Activated CD8-positive, alpha-beta T cell treated with anti-CD3 and anti-CD28 coated beads, Interleukin-2, amount 10 ng/mL, durations not matched to agents 7 days and 5 days (primary cell): ENCODE measurements around the gene RNF39. TPM values are rescaled to one million over a fixed set of nuclear protein-coding genes. Genes with fewer than 3 reads are reported as not detected.
A peak's percentile ranks its signal among the peaks of the same experiment; 100 is the strongest.
"Not testable (repeated sequence)": the region's sequence is repeated elsewhere in the genome, so short reads cannot be mapped to it uniquely, and the experiment has no call there.

Experiments
- ATAC-seq: fragments of 150-1000 bp; cut with Tn5 transposase; one replicate; pipeline ENCODE4 v1.10.0; 2021; ENCODE audit warnings: moderate library complexity
- CTCF ChIA-PET: fragments of 350-600 bp; sonication (Branson Sonifier 250); formaldehyde crosslinking; loops from one replicate; lab custom pipeline; 2021; ENCODE audit warnings: antibody characterized with exemption; lab: Charles Lee
- POLR2A ChIA-PET: fragments of 350-600 bp; sonication (Branson Sonifier 250); formaldehyde crosslinking; loops from one replicate; lab custom pipeline; 2021; ENCODE audit warnings: antibody characterized with exemption; lab: Charles Lee
- DNase-seq: peaks from one replicate; pipeline ENCODE4 v3.0.0-alpha.2; 2020
- H3K27ac Mint-ChIP-seq: one replicate; pipeline ENCODE4 v1.8.0; 2021; ENCODE audit warnings: mild to moderate bottlenecking, mixed read lengths
- H3K27me3 Mint-ChIP-seq: one replicate; pipeline ENCODE4 v1.8.0; 2021; ENCODE audit warnings: low read depth, mixed read lengths
- H3K36me3 Mint-ChIP-seq: one replicate; pipeline ENCODE4 v1.8.0; 2021; ENCODE audit warnings: low read depth, mixed read lengths
- H3K4me1 Mint-ChIP-seq: one replicate; pipeline ENCODE4 v1.8.0; 2021; ENCODE audit warnings: low read depth, mixed read lengths
- H3K4me3 Mint-ChIP-seq: one replicate; pipeline ENCODE4 v1.8.0; 2021; ENCODE audit warnings: mild to moderate bottlenecking, mixed read lengths
- H3K9me3 Mint-ChIP-seq: one replicate; pipeline ENCODE4 v1.8.0; 2022; ENCODE audit warnings: mixed read lengths; ENCODE audit not compliant: insufficient read depth
- total RNA-seq, 2 experiments: library from RNA; stranded (reverse); gene quantifications; one replicate each; pipeline ENCODE4 v1.2.3, GENCODE V29; 2021

RNF39 gene
- total RNA-seq: not detected

GRCh38 chr6:30075094-30075789 is at the start of gene RNF39:
RNF39 (minus strand) TSS chr6:30075769; CDS start chr6:30075585, 184 bp downstream.
- ATAC-seq (no peak), DNase-seq (peak; percentile 19)
- CTCF ChIA-PET: interaction anchor here (0.9 to 2.5 kb wide), 3 partner anchors 9 to 56 kb away, joined by 4 to 12 read pairs (median 11); partner anchors contain the start of gene PPP1R11
- Mint-ChIP-seq H3K9me3 (no peaks in the 10 kb centered on the region), H3K36me3 (peaks cover 13% of the 10 kb centered on the region), H3K4me3 (peak within 1 kb of the TSS; percentile 43), H3K27ac (no peak within 1 kb of the TSS), H3K27me3 (peaks cover 76% of the 10 kb centered on the region), H3K4me1 (peaks cover 50% of the 10 kb centered on the region)
- POLR2A ChIA-PET: no interaction called here

- Mint-ChIP-seq H3K9me3 (no peaks in the 10 kb centered on the region), H3K27ac (no peak overlapping the region), H3K4me3 (no peak overlapping the region), H3K27me3 (peaks cover 51% of the 10 kb centered on the region), H3K4me1 (peaks cover 1% of the 10 kb centered on the region), H3K36me3 (no peaks in the 10 kb centered on the region)
- DNase-seq (no peak), ATAC-seq (no peak)
- CTCF ChIA-PET: interaction anchor here (0.6 to 2.3 kb wide), 3 partner anchors 9 to 274 kb away, joined by 3 to 21 read pairs (median 11); no protein-coding TSS in a partner anchor
- POLR2A ChIA-PET: interaction anchor here (1.2 kb wide), 1 partner anchor 56 kb away, joined by 4 read pairs; the partner anchor contains the start of gene PPP1R11
Observed at GRCh38 chr6:30122515-30122914, 46.9 kb upstream of the RNF39 start.

- Mint-ChIP-seq H3K27me3 (peaks cover 43% of the 10 kb centered on the region), H3K27ac (no peak overlapping the region), H3K4me3 (no peak overlapping the region), H3K4me1 (no peaks in the 10 kb centered on the region), H3K9me3 (no peaks in the 10 kb centered on the region), H3K36me3 (no peaks in the 10 kb centered on the region)
- POLR2A ChIA-PET: interaction anchor here (1.2 kb wide), 1 partner anchor 55 kb away, joined by 4 read pairs; the partner anchor contains the start of gene PPP1R11
- ATAC-seq (no peak), DNase-seq (no peak)
- CTCF ChIA-PET: interaction anchor here (0.6 to 2.3 kb wide), 3 partner anchors 10 to 273 kb away, joined by 3 to 21 read pairs (median 11); no protein-coding TSS in a partner anchor
Observed at GRCh38 chr6:30121446-30122366, 46.1 kb upstream of the RNF39 start.

- H3K27ac Mint-ChIP-seq, H3K9me3 Mint-ChIP-seq, H3K4me1 Mint-ChIP-seq, ATAC-seq, POLR2A ChIA-PET, H3K36me3 Mint-ChIP-seq, H3K4me3 Mint-ChIP-seq, DNase-seq: not testable (repeated sequence)
- CTCF ChIA-PET: interaction anchor here (0.9 to 1.7 kb wide), 2 partner anchors 13 to 16 kb away, joined by 3 to 8 read pairs; no protein-coding TSS in a partner anchor
- peaks cover 34% of the 10 kb centered on the region for H3K27me3 Mint-ChIP-seq
Observed at GRCh38 chr6:30118691-30119090, 43.1 kb upstream of the RNF39 start.

GRCh38 chr6:30116724-30117123 is 41.2 kb upstream of the RNF39 start:
- POLR2A ChIA-PET: no interaction called here

GRCh38 chr6:30113841-30114240 is 38.3 kb upstream of the RNF39 start:
- no peak for DNase-seq
- Mint-ChIP-seq H3K4me3 (no peak overlapping the region), H3K9me3 (no peaks in the 10 kb centered on the region), H3K36me3 (no peaks in the 10 kb centered on the region), H3K27ac (no peak overlapping the region), H3K27me3 (peaks cover 49% of the 10 kb centered on the region), H3K4me1 (no peaks in the 10 kb centered on the region)
- ATAC-seq: no peak
- ChIA-PET POLR2A (no interaction called here), CTCF (interaction anchor here (1.5 to 4.9 kb wide), 2 partner anchors 11 to 18 kb away, joined by 3 to 25 read pairs; no protein-coding TSS in a partner anchor)

More at GRCh38 chr6:30116724-30117123, 41.2 kb upstream of the RNF39 start:
- Mint-ChIP-seq H3K9me3 (no peaks in the 10 kb centered on the region), H3K4me1 (no peaks in the 10 kb centered on the region), H3K36me3 (no peaks in the 10 kb centered on the region), H3K4me3 (no peak overlapping the region), H3K27me3 (peaks cover 45% of the 10 kb centered on the region), H3K27ac (no peak overlapping the region)
- ATAC-seq (no peak), DNase-seq (no peak)
- CTCF ChIA-PET: interaction anchor here (1.0 to 4.9 kb wide), 2 partner anchors 13 to 16 kb away, joined by 4 to 25 read pairs; no protein-coding TSS in a partner anchor

GRCh38 chr6:30113003-30113759 is 37.6 kb upstream of the RNF39 start, which contains the start of gene TRIM31:
TRIM31 (minus strand) TSS chr6:30113090; CDS start chr6:30112805, 285 bp downstream.
- Mint-ChIP-seq H3K9me3 (no peaks in the 10 kb centered on the region), H3K4me1 (no peaks in the 10 kb centered on the region), H3K36me3 (no peaks in the 10 kb centered on the region), H3K27me3 (peaks cover 51% of the 10 kb centered on the region), H3K27ac (no peak within 1 kb of the TSS), H3K4me3 (no peak within 1 kb of the TSS)
- DNase-seq: no peak
- POLR2A ChIA-PET: interaction anchor here (1.0 kb wide), 1 partner anchor 13 kb away, joined by 3 read pairs; no protein-coding TSS in a partner anchor
- no peak for ATAC-seq
- CTCF ChIA-PET: interaction anchor here (4.9 kb wide), 1 partner anchor 19 kb away, joined by 25 read pairs; no protein-coding TSS in a partner anchor

GRCh38 chr6:30112402-30112994 is 36.9 kb upstream of the RNF39 start:
- Mint-ChIP-seq H3K36me3 (no peaks in the 10 kb centered on the region), H3K4me3 (no peak overlapping the region), H3K27ac (no peak overlapping the region), H3K4me1 (no peaks in the 10 kb centered on the region), H3K9me3 (no peaks in the 10 kb centered on the region), H3K27me3 (peaks cover 53% of the 10 kb centered on the region)
- ChIA-PET CTCF (interaction anchor here (1.0 to 4.9 kb wide), 2 partner anchors 9 to 20 kb away, joined by 3 to 25 read pairs; no protein-coding TSS in a partner anchor), POLR2A (interaction anchor here (1.0 kb wide), 1 partner anchor 14 kb away, joined by 3 read pairs; no protein-coding TSS in a partner anchor)
- DNase-seq: no peak
- no peak for ATAC-seq

GRCh38 chr6:30111266-30111856 is 35.8 kb upstream of the RNF39 start:
- ChIA-PET CTCF (interaction anchor here (1.4 kb wide), 1 partner anchor 20 kb away, joined by 5 read pairs; no protein-coding TSS in a partner anchor), POLR2A (no interaction called here)
- Mint-ChIP-seq H3K36me3 (no peaks in the 10 kb centered on the region), H3K27ac (no peak overlapping the region), H3K4me3 (no peak overlapping the region), H3K27me3 (peaks cover 58% of the 10 kb centered on the region), H3K4me1 (no peaks in the 10 kb centered on the region), H3K9me3 (no peaks in the 10 kb centered on the region)
- no peak for DNase-seq
- ATAC-seq: no peak

GRCh38 chr6:30104661-30105060 is 29.1 kb upstream of the RNF39 start:
- H3K9me3 Mint-ChIP-seq: no peaks in the 10 kb centered on the region
- H3K36me3 Mint-ChIP-seq: no peaks in the 10 kb centered on the region
- peaks cover 33% of the 10 kb centered on the region for H3K4me1 Mint-ChIP-seq
- no peak for ATAC-seq
- no peak for DNase-seq
- no peak overlapping the region for H3K4me3 Mint-ChIP-seq
- no peak overlapping the region for H3K27ac Mint-ChIP-seq
- ChIA-PET CTCF (interaction anchor here (1.0 to 5.6 kb wide), 12 partner anchors 10 to 115 kb away, joined by 4 to 248 read pairs (median 16); partner anchors contain the start of genes POLR1H and TRIM40), POLR2A (interaction anchor here (1.9 kb wide), 1 partner anchor 38 kb away, joined by 6 read pairs; the partner anchor contains the start of gene PPP1R11)
- peaks cover 57% of the 10 kb centered on the region for H3K27me3 Mint-ChIP-seq
